Measurements from ENCODE around the gene CALHM1.

DNA sequence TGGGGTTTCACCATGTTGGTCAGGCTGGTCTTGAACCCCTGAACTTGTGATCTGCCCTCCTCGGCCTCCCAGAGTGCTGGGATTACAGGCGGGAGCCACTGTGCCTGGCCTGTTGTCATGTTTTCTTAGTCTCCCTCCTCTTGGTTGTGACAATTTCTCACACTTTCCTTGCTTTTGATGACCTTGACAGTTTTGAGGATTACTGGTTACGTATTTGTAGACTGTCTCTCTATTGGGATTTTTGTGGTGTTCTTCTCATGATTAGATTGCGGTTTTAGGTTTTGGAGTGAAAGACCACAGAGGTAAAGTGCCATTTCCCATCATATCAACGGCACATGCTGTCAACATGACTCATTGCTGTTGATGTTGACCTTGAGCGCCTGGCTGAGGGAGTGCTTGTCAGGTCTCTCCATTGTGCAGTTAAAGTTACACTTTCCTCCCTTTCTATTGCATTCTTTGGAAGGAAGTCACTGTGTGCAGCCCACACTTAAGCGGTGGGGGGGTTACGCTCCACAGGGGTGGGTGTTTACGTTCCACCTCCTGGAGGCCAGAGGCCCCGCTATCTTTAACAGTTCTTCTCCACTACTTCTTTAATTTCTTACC lies 45.6 kb upstream of the CALHM1 start:
- TF ChIP-seq CTCF (conservative IDR thresholded peaks at IDR 0.05; ENCODE audit: low read depth, low read length) (no peak), EZH2 (IDR thresholded peaks at IDR 0.05; ENCODE audit: borderline replicate concordance, low read depth, low read length, poor library complexity, severe bottlenecking) (no peak)

Data from A673 (cell line).